Right renal pelvis (tissue), 4 donors: ENCODE results near the gene EEFSEC. TPM values are rescaled to one million over a fixed set of nuclear protein-coding genes. Genes with fewer than 3 reads are reported as not detected.

Source experiments
- DNase-seq, 4 donors: peaks; one replicate each; pipeline ENCODE4 v3.0.0-alpha.2; 2013; ENCODE audit warnings: low read depth in 4 of 4, low spot score in 3 of 4, missing footprints in 1 of 4
- polyA plus RNA-seq, 4 donors: library from polyadenylated mRNA; unstranded; fragments of 120-200 nt; gene quantifications; one replicate each; pipeline ENCODE4 v1.2.1, GENCODE V29; 2013; ENCODE audit not compliant: insufficient read length in 4 of 4

The EEFSEC gene
- polyA plus RNA-seq, 4 donors: 24.1 to 31.5 (median 26.2) TPM

DNA sequence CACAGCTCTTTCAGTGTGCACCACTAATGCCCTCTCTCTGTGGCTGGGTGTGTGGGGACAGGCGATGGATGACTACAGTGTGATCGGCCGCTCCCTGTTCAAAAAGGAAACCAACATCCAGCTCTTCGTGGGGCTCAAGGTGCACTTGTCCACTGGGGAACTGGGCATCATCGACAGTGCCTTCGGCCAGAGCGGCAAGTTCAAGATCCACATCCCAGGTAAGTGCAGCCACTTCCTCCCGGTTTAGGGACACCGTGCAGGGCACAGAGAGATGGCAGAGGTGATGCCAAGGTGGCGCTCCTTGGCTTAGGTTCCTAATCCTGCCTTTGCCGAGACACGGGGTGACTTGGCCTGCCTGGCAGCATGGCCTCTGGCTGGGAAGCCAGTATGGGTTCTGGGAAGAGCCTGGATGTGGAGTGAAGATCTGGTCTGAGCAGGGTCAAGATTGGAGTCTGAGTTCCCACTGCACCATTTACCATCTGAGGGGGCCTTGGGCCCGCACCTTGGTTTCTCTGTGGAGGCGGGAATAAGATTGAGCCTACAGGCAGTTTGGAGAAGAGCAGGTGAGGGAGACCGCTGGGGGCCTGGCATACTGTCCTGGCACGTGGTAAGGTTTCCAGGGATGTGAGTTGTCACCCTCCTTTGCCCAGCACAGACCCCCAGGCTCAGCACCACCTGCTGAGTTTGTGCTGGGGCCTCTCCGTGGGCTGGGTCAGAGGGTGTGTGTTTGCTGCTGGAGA is 205.0 kb downstream of the EEFSEC start:
- DNase-seq: no peak

DNA sequence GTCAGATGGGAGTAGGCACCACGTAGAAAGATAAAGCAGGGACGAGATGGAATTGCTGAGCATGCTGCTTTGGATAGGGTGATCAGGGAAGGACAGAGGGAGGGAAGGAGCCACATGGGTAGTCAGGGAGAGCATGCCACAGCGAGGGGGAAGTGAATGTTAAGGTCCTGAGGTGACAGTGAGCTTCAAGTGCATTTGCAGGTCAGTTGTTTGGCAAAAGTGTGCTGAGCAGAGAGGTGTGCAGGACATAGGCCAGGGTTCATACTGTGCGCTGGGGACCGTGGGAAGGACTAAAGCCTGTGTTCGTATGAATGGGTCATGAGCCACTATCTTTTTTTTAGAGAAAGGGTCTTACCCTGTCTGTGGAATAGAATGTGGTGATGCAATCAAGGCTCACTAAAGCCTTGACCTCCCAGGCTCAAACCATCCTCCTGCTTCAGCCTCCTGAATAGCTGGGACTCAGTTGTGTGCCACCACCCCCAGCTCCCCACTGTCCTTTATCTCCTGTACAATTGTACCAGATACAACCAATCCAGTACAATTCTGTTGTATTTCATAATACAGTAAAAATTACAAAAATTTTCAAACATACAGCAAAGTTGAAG is 205.9 kb downstream of the EEFSEC start:
- DNase-seq: no peak

- DNase-seq: no peak
These were observed 206.8 kb downstream of the EEFSEC start for GRCh38 chr3:128359846-128360642.

GRCh38 chr3:128360705-128361271 is 207.5 kb downstream of the EEFSEC start:
- no peak for DNase-seq

DNA sequence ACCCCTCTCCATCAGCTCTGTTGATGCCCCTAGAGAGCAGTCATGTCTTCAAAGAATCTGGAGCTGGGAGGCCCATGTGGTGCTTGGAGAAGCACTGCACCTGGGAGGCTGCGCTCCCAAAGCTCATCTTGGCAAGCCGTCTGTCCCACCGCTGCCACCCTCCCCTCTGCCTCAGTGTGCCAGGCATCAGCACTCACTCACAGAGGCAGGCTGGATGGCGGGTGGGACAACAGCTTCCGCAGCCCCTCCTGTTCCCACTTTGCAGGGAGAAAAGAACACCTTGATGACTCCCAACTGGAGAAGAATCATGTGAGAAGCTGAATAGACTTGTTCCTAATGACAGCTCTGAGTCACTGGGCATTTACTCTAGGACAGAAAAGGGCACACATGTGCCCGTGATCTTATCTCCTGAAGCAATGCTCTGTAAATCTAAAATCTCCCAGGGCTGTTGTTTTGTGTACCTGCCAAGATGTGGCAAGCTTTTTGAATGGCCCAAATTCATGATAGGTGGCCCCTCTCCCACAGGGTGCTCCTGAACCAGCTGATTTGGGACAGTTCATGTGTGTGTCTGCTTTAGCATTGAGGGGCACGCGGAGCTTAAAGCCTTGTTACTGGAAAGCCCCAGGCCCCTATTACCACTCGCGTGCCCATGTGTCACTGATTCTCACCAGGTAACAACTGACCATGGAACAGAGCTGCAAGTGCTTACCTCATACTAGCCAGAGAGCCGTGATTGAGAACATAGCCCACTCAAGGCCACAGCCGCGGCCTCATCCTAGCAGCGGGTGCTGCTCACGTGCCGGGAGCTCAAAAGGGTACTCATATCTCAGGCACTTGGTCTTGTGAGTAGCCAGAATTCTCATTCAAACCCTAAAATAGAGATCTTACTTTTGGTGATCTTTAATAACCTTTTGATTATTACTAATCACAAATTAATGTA is 209.0 kb downstream of the EEFSEC start:
- no peak for DNase-seq

DNA sequence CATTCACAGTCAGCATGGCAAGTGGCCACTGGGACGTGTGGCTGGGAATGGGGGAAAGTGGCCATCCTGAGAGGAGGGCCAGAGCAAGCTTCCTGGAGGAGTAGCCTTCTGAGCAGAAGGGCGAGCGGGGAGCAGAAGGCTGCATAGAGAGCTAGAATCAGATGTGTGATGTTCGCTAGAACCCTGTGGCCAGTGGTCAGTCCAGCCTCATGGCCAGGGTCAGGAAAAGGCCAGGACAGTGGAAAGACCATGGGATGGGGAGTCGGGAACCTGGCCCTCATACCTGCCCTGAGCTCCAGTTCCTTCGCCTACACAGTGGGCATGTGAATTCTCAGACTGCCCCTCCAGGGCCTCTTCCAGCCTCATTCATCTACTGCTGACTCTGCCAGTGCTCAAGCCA is 211.0 kb downstream of the EEFSEC start:
- no peak for DNase-seq

GRCh38 chr3:128364808-128365360 is 211.6 kb downstream of the EEFSEC start:
- DNase-seq: no peak

DNA sequence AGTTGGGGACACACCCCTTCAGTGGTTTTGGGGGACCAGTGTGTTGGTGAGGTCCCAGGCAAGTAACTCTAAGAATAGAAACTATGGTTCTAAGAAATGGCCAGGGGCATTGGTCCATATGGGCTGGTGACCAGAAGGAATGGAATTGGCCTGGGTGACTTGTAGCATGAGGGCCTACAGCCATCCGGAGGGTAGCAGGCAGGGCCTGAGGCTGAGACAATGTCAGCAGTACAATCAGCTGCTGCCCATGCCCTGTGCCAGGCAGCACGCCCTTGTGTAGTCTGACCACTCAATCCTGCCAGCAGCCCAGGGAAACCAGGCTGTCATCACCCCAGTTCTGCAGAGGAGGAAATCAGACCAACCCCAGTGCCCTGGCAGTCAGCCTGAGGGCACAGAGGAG is 212.9 kb downstream of the EEFSEC start:
- no peak for DNase-seq

GRCh38 chr3:128366652-128367051 is 213.4 kb downstream of the EEFSEC start:
- no peak for DNase-seq

- no peak for DNase-seq
These were observed 213.9 kb downstream of the EEFSEC start for GRCh38 chr3:128367221-128367620.

DNA sequence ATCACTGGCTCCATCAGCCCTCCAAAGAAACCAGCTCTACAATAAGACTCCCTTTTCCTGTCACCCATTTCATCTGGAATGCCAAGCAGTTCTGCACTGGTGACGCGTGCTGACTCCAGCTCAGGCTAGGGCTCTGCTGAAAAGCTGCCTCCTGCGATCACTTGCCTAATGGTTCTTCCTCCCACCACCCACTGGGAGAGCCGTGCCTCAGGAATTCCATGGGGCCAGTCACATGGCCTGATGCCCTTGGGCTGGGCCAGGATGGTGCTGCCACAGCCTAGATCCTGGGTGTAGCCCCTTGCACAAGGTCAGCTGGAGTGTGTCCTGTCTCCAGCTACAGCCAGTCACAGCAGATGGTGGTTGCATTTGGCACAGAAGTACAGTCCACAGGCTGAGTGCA is 214.5 kb downstream of the EEFSEC start:
- DNase-seq: no peak

DNA sequence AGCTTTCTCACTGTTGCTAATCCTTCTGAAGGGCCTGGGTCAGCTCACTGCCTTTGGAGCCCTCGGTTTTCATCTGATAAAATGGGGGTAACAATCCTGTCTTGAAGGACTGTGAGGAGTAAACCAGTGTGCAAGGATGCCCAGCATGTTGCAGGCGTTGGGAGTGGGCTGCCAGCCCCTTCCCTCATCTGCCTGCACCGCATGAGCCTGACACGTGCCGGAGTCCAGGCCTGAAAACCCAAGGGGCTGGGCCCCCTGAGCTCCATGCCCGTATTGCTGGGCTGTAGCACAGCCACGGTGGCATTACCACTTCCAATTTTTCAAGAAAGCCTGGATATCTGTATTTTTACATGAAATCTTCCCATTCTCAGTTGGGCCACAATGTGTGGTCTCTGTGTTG is 215.3 kb downstream of the EEFSEC start:
- no peak for DNase-seq

DNA sequence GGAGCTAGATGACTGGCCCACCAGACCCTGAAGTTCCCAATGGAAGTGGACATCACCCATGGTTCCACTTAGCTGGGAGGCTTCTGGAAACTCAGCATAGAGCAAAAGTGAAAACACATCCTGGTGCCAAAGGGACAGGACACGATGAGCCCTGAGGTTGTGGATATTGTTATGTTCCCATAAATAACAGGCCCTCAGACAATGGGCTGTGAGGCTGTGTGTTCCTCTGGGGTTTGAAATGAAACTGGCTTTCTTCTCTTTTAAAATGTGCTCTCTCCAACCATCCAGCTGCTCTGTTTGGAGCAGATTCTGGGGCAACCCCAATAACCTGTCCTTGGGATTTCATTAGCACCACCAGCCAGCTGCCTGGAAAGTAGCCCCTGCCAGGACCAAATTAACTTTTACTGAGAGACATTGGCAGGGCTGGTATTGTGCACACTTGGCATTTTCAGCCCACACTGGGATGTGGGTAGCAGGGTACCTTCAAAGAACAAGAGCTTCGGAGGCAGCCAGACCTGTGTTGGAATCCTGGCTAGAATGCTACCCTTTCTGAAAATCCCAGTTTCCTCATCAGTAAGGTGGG is 215.9 kb downstream of the EEFSEC start:
- no peak for DNase-seq

DNA sequence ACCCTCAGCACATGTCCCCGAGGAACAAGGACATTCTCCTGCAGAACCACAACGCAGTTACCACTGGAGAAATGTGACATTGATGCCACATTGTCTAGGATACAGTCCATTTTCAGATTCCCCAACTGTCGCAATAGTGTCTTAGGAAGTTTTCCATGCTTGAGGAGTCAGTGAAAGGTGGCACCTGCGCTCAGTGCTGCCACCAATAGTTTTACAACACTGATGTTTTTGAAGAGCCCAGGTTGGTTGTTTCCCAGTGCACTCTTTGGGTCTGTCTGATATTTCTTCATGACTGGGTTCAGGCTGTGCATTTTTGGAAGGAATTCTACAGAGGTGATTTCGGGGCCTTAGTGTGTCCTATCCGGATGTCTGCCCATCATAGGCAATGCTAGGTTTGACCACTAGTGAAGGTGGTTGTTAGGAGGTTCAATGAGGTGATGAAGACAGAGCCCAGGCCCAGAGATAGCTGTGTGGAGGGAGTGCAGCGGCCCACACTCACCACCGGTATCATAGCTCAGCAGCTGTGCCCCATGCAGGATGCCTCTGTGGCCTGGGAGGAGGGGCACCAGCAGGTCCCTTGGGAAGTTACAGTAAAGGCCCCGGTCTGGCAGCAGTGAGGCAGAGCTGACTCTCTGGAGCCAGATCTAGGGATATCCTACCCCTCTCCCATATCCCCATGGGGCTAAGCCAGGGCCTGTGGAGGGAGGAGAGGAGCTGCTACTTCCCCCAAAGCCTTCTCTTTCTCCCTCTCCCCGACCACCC is 216.8 kb downstream of the EEFSEC start:
- DNase-seq: no peak

DNA sequence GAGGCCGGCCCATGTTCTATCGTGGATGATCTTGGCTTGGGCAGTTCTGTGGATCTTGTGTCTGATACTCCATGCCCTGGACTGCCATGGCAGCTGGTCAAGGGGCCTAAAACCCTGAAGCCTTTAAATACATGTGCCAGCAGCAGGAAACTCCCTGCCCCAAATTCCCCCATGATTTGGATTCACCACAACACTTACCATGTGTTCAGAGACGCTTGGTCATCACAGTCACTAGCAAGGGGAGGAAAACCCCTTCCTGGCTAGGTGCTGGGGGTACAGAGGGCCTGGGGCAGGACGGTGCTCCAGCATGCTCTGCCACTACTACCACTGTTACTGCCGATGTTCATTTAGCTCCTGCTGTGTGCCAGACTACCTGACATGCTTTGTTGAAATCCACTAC is 219.0 kb downstream of the EEFSEC start:
- no peak for DNase-seq

GRCh38 chr3:128372707-128373533 is 219.6 kb downstream of the EEFSEC start:
- no peak for DNase-seq

- no peak for DNase-seq
These were observed 221.6 kb downstream of the EEFSEC start for GRCh38 chr3:128374746-128375445.
